Stimulated activated naive CD8-positive, alpha-beta T cell treated with anti-CD3 and anti-CD28 coated beads, Interleukin-15, amount 100 ng/mL, for 72 hours (primary cell): ENCODE results near the gene KDM5B.

ENCODE experiments used
- ATAC-seq: fragments of 150-1000 bp; cut with Tn5 transposase; 2 replicates; pipeline ENCODE4 v1.10.0; 2021; ENCODE audit warnings: mild to moderate bottlenecking, moderate library complexity
- DNase-seq, 2 donors: peaks; one replicate each; pipeline ENCODE4 v3.0.0; 2021 to 2022
- H3K27ac Mint-ChIP-seq, 2 donors: one replicate each; pipeline ENCODE4 v1.8.0; 2022; ENCODE audit warnings: mild to moderate bottlenecking in 2 of 2, mixed read lengths in 2 of 2, moderate library complexity in 2 of 2
- H3K27me3 Mint-ChIP-seq: one replicate; pipeline ENCODE4 v1.8.0; 2022; ENCODE audit warnings: mixed read lengths
- H3K4me1 Mint-ChIP-seq: one replicate; pipeline ENCODE4 v1.8.0; 2022; ENCODE audit warnings: mild to moderate bottlenecking, mixed read lengths
- H3K4me3 Mint-ChIP-seq, 2 donors: one replicate each; pipeline ENCODE4 v1.8.0; 2022; ENCODE audit warnings: mild to moderate bottlenecking in 2 of 2, mixed read lengths in 2 of 2, moderate library complexity in 1 of 2
- H3K9me3 Mint-ChIP-seq, 2 donors: one replicate each; pipeline ENCODE4 v1.8.0; 2022; ENCODE audit warnings: mixed read lengths in 2 of 2

KDM5B gene

GRCh38 chr1:202697038-202697437 lies 111.2 kb downstream of the KDM5B start:
- no peak overlapping the region for H3K4me3 Mint-ChIP-seq
- peaks cover 67% of the 10 kb centered on the region for H3K27me3 Mint-ChIP-seq
- DNase-seq = no peak

GRCh38 chr1:202694314-202694713 lies 113.9 kb downstream of the KDM5B start:
- Mint-ChIP-seq H3K4me1 (peaks cover 9% of the 10 kb centered on the region), H3K27ac (no peak overlapping the region), H3K27me3 (peaks cover 80% of the 10 kb centered on the region), H3K9me3 (no peaks in the 10 kb centered on the region), H3K4me3 (no peak overlapping the region)
- no peak for DNase-seq
- ATAC-seq = no peak

More at GRCh38 chr1:202697038-202697437, 111.2 kb downstream of the KDM5B start:
- Mint-ChIP-seq H3K9me3 (no peaks in the 10 kb centered on the region), H3K27ac (no peak overlapping the region), H3K4me1 (peaks cover 9% of the 10 kb centered on the region)
- no peak for ATAC-seq

- H3K27ac Mint-ChIP-seq = no peak overlapping the region
- peaks cover 78% of the 10 kb centered on the region for H3K27me3 Mint-ChIP-seq
Measured at GRCh38 chr1:202692959-202693555, 115.2 kb downstream of the KDM5B start.

GRCh38 chr1:202691816-202692215 lies 116.4 kb downstream of the KDM5B start:
- Mint-ChIP-seq H3K27ac (no peak overlapping the region), H3K9me3 (no peaks in the 10 kb centered on the region), H3K4me3 (no peak overlapping the region), H3K27me3 (peaks cover 82% of the 10 kb centered on the region), H3K4me1 (no peaks in the 10 kb centered on the region)
- ATAC-seq (no peak), DNase-seq (no peak)

More at GRCh38 chr1:202692959-202693555, 115.2 kb downstream of the KDM5B start:
- H3K9me3 Mint-ChIP-seq = no peaks in the 10 kb centered on the region
- peak; percentile 67 for ATAC-seq
- no peak overlapping the region for H3K4me3 Mint-ChIP-seq
- peaks cover 3% of the 10 kb centered on the region for H3K4me1 Mint-ChIP-seq
- DNase-seq = peak; percentile 50 to 51

GRCh38 chr1:202689493-202690342 lies 118.5 kb downstream of the KDM5B start:
- DNase-seq (no peak), ATAC-seq (no peak)
- no peaks in the 10 kb centered on the region for H3K4me1 Mint-ChIP-seq
- no peak overlapping the region for H3K4me3 Mint-ChIP-seq
- H3K27ac Mint-ChIP-seq = no peak overlapping the region
- H3K9me3 Mint-ChIP-seq = no peaks in the 10 kb centered on the region
- H3K27me3 Mint-ChIP-seq = peaks cover 76% of the 10 kb centered on the region

GRCh38 chr1:202689082-202689481 lies 119.1 kb downstream of the KDM5B start:
- Mint-ChIP-seq H3K4me1 (no peaks in the 10 kb centered on the region), H3K27ac (no peak overlapping the region), H3K9me3 (no peaks in the 10 kb centered on the region), H3K27me3 (peaks cover 76% of the 10 kb centered on the region), H3K4me3 (no peak overlapping the region)
- ATAC-seq = no peak
- no peak for DNase-seq

GRCh38 chr1:202688401-202688800 lies 119.8 kb downstream of the KDM5B start:
- Mint-ChIP-seq H3K4me3 (no peak overlapping the region), H3K9me3 (no peaks in the 10 kb centered on the region)

GRCh38 chr1:202687798-202688197 lies 120.4 kb downstream of the KDM5B start:
- peaks cover 70% of the 10 kb centered on the region for H3K27me3 Mint-ChIP-seq
- ATAC-seq (no peak), DNase-seq (no peak)
- no peaks in the 10 kb centered on the region for H3K9me3 Mint-ChIP-seq
- no peak overlapping the region for H3K27ac Mint-ChIP-seq
- H3K4me1 Mint-ChIP-seq = no peaks in the 10 kb centered on the region
- no peak overlapping the region for H3K4me3 Mint-ChIP-seq

More at GRCh38 chr1:202688401-202688800, 119.8 kb downstream of the KDM5B start:
- no peaks in the 10 kb centered on the region for H3K4me1 Mint-ChIP-seq
- peaks cover 72% of the 10 kb centered on the region for H3K27me3 Mint-ChIP-seq
- no peak for ATAC-seq
- no peak overlapping the region for H3K27ac Mint-ChIP-seq
- no peak for DNase-seq

GRCh38 chr1:202687370-202687769 lies 120.9 kb downstream of the KDM5B start:
- Mint-ChIP-seq H3K4me3 (no peak overlapping the region), H3K4me1 (no peaks in the 10 kb centered on the region), H3K9me3 (no peaks in the 10 kb centered on the region), H3K27ac (no peak overlapping the region), H3K27me3 (peaks cover 73% of the 10 kb centered on the region)
- DNase-seq (no peak), ATAC-seq (no peak)

GRCh38 chr1:202685641-202686040 lies 122.6 kb downstream of the KDM5B start:
- no peaks in the 10 kb centered on the region for H3K4me1 Mint-ChIP-seq
- H3K27ac Mint-ChIP-seq = no peak overlapping the region
- no peaks in the 10 kb centered on the region for H3K9me3 Mint-ChIP-seq
- H3K4me3 Mint-ChIP-seq = no peak overlapping the region
- DNase-seq (no peak), ATAC-seq (no peak)
- H3K27me3 Mint-ChIP-seq = peaks cover 79% of the 10 kb centered on the region

- Mint-ChIP-seq H3K4me1 (no peaks in the 10 kb centered on the region), H3K9me3 (no peaks in the 10 kb centered on the region), H3K27ac (no peak overlapping the region), H3K4me3 (no peak overlapping the region), H3K27me3 (peaks cover 74% of the 10 kb centered on the region)
- DNase-seq = no peak
- no peak for ATAC-seq
Measured at GRCh38 chr1:202684716-202685115, 123.5 kb downstream of the KDM5B start.

- Mint-ChIP-seq H3K4me1 (no peaks in the 10 kb centered on the region), H3K27me3 (peaks cover 71% of the 10 kb centered on the region), H3K4me3 (no peak overlapping the region), H3K27ac (no peak overlapping the region), H3K9me3 (peaks cover 9 to 15% of the 10 kb centered on the region in 2 donors)
- no peak for ATAC-seq
- DNase-seq = no peak
Measured at GRCh38 chr1:202683029-202683428, 125.2 kb downstream of the KDM5B start.

- ATAC-seq = no peak
- H3K4me3 Mint-ChIP-seq = no peak overlapping the region
- H3K4me1 Mint-ChIP-seq = no peaks in the 10 kb centered on the region
- H3K27me3 Mint-ChIP-seq = peaks cover 66% of the 10 kb centered on the region
- H3K9me3 Mint-ChIP-seq = peaks cover 9 to 15% of the 10 kb centered on the region in 2 donors
- H3K27ac Mint-ChIP-seq = no peak overlapping the region
- no peak for DNase-seq
Measured at GRCh38 chr1:202682477-202682876, 125.7 kb downstream of the KDM5B start.

- Mint-ChIP-seq H3K27me3 (peaks cover 64% of the 10 kb centered on the region), H3K4me1 (no peaks in the 10 kb centered on the region), H3K27ac (no peak overlapping the region), H3K9me3 (peaks cover 15 to 19% of the 10 kb centered on the region in 2 donors), H3K4me3 (no peak overlapping the region)
- ATAC-seq (no peak), DNase-seq (no peak)
Measured at GRCh38 chr1:202681736-202682420, 126.3 kb downstream of the KDM5B start.

- Mint-ChIP-seq H3K4me3 (no peak overlapping the region), H3K27ac (no peak overlapping the region), H3K9me3 (peaks cover 15 to 23% of the 10 kb centered on the region in 2 donors), H3K27me3 (peaks cover 64% of the 10 kb centered on the region), H3K4me1 (no peaks in the 10 kb centered on the region)
- ATAC-seq (no peak), DNase-seq (no peak)
Measured at GRCh38 chr1:202680586-202681352, 127.5 kb downstream of the KDM5B start.
